ENCODE data around the gene ORM1.

Gene ORM1

DNA sequence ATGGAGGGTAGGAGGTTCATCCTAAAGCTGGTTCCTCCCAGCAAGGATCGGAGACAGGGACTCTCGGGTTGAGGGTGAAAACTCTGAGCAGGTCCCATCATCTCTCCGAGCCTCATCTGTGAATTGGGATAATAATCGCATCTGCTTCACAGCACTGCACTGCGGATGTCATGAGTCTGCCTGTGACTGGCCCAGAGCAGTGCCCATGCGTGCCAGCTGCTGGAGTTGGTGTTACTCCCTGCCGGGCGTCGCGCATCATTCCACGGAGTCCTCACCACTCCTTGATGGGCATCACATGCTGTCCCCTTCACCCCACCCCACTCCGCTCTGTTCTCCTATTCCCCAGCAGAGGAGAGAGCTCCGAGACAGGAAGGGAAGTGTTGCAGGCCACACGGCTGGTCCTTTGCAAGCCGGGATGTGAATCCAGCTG is 35.1 kb upstream of the ORM1 start:
- DNase-seq, result no peak

DNA sequence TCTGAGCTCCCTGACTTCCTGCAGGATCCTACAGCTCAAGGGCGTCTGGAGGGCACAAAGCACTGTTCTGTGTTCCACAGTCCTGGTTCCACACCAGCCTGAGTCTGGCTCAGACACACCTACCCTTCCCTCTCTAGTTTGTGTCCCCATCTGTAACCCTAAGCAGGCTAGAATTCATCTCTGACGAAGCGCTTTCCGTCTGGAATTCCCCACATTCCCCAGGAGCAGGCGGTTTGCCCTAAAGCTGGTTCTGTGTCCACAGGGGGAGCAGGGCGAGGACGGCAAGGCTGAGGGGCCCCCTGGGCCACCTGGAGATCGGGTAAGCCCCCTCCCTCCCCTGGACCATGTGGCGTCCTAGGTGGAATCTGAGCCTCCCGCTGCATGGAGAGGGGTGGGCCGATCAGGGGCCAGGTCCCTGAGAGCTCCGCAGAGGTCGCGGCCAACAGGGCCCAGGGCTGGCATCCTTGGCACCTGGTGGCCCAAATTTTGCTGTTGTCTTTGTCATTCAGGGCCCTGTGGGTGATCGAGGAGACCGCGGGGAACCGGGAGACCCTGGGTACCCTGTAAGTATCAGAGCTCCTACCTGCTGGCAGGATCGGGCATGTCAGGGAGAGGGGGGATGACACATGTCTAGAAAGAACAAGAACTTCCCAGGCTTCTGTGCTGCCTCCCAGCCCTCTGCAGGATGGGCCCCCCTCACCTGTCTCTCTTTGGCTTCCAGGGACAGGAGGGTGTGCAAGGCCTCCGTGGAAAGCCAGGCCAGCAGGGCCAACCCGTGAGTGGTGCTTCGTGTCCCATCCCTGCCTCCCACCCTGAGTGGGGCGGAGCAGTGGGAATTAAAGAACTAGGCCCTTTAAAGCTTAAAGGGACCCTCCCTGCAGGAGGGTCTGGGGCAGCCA is 34.5 kb upstream of the ORM1 start:
- no peak for DNase-seq

DNA sequence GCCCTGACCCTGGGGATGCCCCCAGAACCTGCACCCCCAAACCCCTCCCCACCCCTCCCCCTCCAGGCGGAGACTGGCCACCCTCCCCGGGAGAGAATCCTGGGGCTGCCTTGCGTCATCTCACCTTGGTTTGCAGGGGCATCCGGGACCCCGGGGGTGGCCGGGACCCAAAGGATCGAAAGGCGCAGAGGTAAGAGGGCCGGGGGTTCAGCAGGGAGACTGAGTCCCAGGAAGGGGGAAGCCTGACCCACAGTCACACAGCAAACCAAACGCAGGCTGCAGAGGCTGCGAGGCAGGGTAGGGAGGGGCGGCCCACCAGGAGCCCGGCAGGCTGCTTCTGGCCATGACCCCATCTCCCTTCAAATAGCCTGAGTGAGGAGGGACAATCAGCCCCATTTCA is 33.8 kb upstream of the ORM1 start:
- no peak for DNase-seq

- DNase-seq, result no peak
Measured at GRCh38 chr9:114289571-114290481, 33.1 kb upstream of the ORM1 start.

- DNase-seq, result no peak
Measured at GRCh38 chr9:114290561-114290986, 32.3 kb upstream of the ORM1 start.

GRCh38 chr9:114291064-114291474 is 31.8 kb upstream of the ORM1 start:
- peak; percentile 67 for DNase-seq

GRCh38 chr9:114291886-114292590 is 30.9 kb upstream of the ORM1 start:
- DNase-seq, result no peak

- no peak for DNase-seq
Measured at GRCh38 chr9:114294664-114295063, 28.2 kb upstream of the ORM1 start.

DNA sequence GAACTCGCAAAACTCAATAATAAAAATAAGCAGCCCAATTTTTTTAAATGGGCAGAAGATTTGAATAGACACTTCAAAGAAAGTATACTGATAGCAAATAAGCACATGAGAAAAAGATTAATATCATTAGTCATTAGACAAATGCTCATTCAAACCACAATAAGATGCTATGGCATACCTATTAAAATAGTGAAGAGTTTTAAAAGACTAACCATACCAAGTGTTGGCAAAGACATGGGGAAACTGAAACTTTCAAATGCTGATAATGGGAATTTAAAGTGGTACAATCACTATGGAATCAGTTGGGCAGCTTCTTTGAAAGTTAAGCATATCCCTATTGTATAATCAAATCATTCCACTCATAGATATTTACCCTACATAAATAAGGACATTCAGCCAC is 26.6 kb upstream of the ORM1 start:
- no peak for DNase-seq

DNA sequence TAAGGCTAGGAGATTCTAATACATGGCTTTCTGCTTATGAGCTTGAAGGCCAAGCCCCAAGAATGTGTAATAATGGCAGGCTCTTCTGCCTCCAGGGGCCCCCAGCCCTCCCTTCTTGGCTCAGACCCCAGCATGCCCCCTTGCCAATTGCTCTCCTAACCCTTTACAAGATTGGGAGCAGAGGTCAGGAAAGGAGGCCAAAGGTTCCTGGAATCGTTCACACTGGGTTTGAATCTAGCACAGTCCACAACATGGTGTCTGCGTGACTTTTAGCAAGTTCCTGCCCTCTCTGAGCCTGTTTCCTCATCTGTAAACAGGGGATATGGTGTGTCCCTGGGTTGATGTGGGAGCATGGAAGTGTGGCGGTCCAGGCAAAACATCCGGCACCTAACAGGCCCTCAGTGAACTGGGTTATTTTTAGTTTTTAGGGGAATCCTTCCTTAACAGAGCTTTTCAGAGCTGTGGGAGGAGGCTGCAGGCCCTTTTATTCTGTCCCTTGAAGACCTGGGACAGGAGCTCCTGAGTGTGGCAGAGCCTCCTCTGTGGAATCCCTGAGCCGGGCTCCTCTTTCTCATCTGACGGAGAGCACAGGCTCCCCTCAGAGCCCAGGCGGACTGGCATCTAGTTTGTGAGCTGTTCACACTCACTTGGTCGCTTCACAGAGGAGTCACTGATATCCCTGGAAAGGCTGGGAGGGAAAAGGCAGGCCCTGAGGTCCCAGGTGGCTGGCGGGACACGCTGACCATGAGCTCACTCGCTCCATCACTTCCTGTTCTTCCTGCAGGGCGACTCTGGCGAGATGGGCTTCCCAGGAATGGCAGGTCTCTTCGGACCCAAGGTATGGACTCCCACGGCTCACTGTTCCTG is 23.4 kb upstream of the ORM1 start:
- DNase-seq, result no peak

GRCh38 chr9:114300153-114300845 is 22.6 kb upstream of the ORM1 start:
- no peak for DNase-seq

DNA sequence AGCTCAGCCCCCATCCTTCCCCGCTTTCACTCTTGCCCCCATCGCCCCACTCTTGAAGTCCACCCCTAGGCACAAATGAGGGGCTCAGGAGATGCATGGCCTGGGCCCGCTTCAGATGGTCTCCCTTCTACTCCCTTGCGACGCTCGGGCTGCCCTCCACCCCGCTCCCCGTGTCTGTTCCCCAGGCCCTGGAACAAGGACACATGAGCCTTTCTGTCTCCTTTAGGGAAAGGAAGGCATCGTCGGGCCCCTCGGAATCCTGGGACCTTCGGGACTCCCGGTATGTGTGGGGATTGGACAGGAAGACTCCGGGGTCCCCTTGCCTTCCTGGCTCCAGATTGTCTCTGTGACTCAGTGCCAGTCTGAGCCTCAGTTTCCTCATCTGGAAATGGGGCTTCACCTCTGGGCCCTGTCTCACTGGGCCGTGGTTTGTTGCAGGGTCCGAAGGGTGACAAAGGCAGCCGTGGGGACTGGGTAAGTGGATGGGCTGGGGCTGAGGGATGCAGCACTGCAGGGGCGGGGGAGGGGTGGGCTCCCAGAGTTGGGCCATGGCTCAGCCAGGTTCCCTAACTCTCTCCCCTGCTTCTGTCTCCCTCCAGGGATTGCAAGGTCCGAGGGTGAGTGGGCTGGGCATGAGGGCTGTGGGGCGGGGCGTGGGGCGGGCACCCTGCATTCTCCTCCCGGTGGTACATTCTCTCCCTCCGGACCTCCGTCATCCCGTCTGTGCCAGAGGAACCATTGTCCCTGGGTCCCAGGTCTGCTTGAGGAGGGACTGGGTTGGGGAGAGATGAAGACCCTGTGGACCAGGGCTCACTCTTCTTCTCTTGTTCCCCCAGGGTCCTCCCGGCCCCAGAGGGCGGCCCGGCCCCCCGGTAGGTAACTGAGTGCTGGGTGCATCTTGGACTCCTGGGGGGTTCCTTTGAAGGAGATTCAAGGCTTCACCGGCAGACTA is 21.8 kb upstream of the ORM1 start:
- no peak for DNase-seq

GRCh38 chr9:114301798-114302565 is 20.9 kb upstream of the ORM1 start:
- no peak for DNase-seq

DNA sequence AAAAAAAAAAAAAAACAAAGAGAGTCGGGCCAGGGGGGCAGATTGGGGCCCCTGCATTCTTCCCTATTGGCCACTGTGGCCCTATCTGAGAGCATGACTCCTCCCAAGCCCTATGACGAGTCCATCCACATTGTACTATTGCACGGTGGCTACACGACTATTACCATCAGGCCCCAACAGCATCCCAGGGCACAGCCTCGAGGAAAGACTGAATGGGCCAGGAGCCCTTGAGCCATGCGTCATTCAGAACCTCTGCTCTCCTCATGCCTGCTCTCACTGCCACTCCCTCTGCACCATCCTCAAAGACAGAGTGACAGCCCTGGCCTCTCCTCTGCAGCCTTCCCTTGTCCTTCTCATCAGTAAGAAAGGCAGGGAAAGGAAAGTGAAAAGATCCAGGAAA is 20.2 kb upstream of the ORM1 start:
- no peak for DNase-seq

DNA sequence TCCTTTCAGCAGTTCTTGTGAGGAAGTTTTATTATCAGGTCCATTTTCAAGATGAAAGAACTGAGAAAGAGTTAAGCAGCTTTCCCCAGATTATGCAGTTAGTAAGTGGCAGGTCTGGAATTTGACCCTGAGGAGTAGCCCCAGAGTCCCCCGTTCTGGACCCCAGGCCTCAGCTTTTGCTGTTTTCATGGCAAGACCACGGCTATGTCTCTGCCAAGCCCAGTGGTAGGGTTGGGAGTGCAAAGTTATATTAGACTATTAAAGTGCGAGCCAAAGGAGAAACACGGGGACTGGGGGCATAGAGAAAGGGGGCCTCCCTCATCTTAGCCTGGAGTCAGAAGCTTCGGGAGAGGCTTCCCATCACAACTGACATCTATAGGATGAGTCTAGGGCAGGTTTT is 19.3 kb upstream of the ORM1 start:
- no peak for DNase-seq

GRCh38 chr9:114303977-114304376 is 18.9 kb upstream of the ORM1 start:
- no peak for DNase-seq

- DNase-seq, result no peak
Measured at GRCh38 chr9:114304416-114305188, 18.3 kb upstream of the ORM1 start.

GRCh38 chr9:114307899-114308267 is 15.0 kb upstream of the ORM1 start:
- DNase-seq, result no peak
